H1 (cell line): ENCODE measurements around the gene PTPN18. TPM values are rescaled to one million over a fixed set of nuclear protein-coding genes. Genes with fewer than 3 reads are reported as not detected.

Source experiments
- CTCF ChIA-PET: fragments of 300-600 bp; sonication (Branson Sonifier 250); formaldehyde crosslinking; loops from one replicate; lab custom pipeline; 2021; ENCODE audit not compliant: partially characterized antibody; lab: Charles Lee
- POLR2A ChIA-PET: fragments of 300-600 bp; sonication (Branson Sonifier 250); formaldehyde crosslinking; loops from one replicate; lab custom pipeline; 2021; ENCODE audit warnings: inconsistent platforms; ENCODE audit not compliant: partially characterized antibody; lab: Charles Lee
- DNase-seq, 2 experiments: peaks; one replicate each; pipeline versions ENCODE4 v3.0.0 to v3.0.0-alpha.2; 2010 to 2022; ENCODE audit warnings: low spot score in 2 of 2, low read depth in 1 of 2, mixed read lengths in 1 of 2
- FAIRE-seq: peaks from 2 replicates; lab custom pipeline; 2011; peaks lifted over from hg19 to GRCh38; lab: Jason Lieb, UNC
- H2AFZ ChIP-seq: 2 replicates; pipeline ENCODE4 v1.8.1; 2012; ENCODE audit warnings: low read length, inconsistent platforms
- H2AK5ac ChIP-seq: 2 replicates; pipeline ENCODE4 v1.6.1; 2013; ENCODE audit warnings: low read depth, low read length
- H2BK120ac ChIP-seq: replicated peaks from 2 replicates; pipeline ENCODE3; 2013; ENCODE audit warnings: low read depth, low read length, inconsistent platforms
- H2BK12ac ChIP-seq: 2 replicates; pipeline ENCODE4 v1.6.1; 2013; ENCODE audit warnings: low read depth, low read length
- H2BK15ac ChIP-seq: 2 replicates; pipeline ENCODE4 v1.6.1; 2013; ENCODE audit warnings: low read length
- H2BK20ac ChIP-seq: 2 replicates; pipeline ENCODE4 v1.6.1; 2013; ENCODE audit warnings: low read length
- H2BK5ac ChIP-seq: 2 replicates; pipeline ENCODE4 v1.6.1; 2013; ENCODE audit warnings: low read depth, low read length
- H3K14ac ChIP-seq: 2 replicates; pipeline ENCODE4 v1.6.1; 2013; ENCODE audit warnings: inconsistent platforms; ENCODE audit not compliant: insufficient read length
- H3K18ac ChIP-seq: 2 replicates; pipeline ENCODE4 v1.6.1; 2013; ENCODE audit warnings: low read length; ENCODE audit errors: extremely low read depth
- H3K23ac ChIP-seq: 2 replicates; pipeline ENCODE4 v1.6.1; 2013; ENCODE audit warnings: inconsistent platforms; ENCODE audit not compliant: insufficient read length
- H3K23me2 ChIP-seq: 2 replicates; pipeline ENCODE4 v1.6.1; 2013; ENCODE audit warnings: low read depth, low read length
- H3K27ac ChIP-seq: 2 replicates; pipeline ENCODE4 v1.6.1; 2011; ENCODE audit warnings: low read depth, low read length, inconsistent platforms
- H3K27me3 ChIP-seq, 4 experiments: replicated peaks in 1 of 4; 1 replicate in 1 of 4; 2 replicates in 3 of 4; pipeline versions ENCODE4 v1.6.1 to v1.8.1; 2011 to 2013; ENCODE audit warnings: low read length in 3 of 4, mild to moderate bottlenecking in 3 of 4, inconsistent platforms in 2 of 4, mixed read lengths in 2 of 4, moderate library complexity in 1 of 4; ENCODE audit not compliant: control insufficient read depth in 3 of 4, insufficient read depth in 3 of 4; ENCODE audit errors: extremely low read depth in 1 of 4
- H3K36me3 ChIP-seq, 4 experiments: 2 replicates each; pipeline versions ENCODE4 v1.6.1 to v1.8.1; 2011 to 2013; ENCODE audit warnings: mild to moderate bottlenecking in 4 of 4, low read length in 3 of 4, moderate library complexity in 2 of 4, control low read depth in 1 of 4, inconsistent platforms in 1 of 4; ENCODE audit not compliant: insufficient read depth in 4 of 4, control insufficient read depth in 2 of 4
- H3K4ac ChIP-seq: replicated peaks from 2 replicates; pipeline ENCODE3; 2013; ENCODE audit warnings: low read length, low read depth, mixed read lengths, inconsistent platforms; ENCODE audit not compliant: insufficient read length
- H3K4me1 ChIP-seq, 4 experiments: replicated peaks in 1 of 4; 1 replicate in 1 of 4; 2 replicates in 3 of 4; pipeline versions ENCODE4 v1.6.1 to v1.8.1; 2011 to 2013; ENCODE audit warnings: low read length in 3 of 4, inconsistent platforms in 2 of 4, mixed read lengths in 1 of 4; ENCODE audit not compliant: insufficient read depth in 4 of 4, control insufficient read depth in 3 of 4
- H3K4me2 ChIP-seq, 2 experiments: 2 replicates each; pipeline versions ENCODE4 v1.6.1 to v1.8.1; 2011 to 2013; ENCODE audit warnings: low read depth in 2 of 2, low read length in 2 of 2, control low read depth in 1 of 2, inconsistent platforms in 1 of 2, mild to moderate bottlenecking in 1 of 2; ENCODE audit not compliant: insufficient read depth in 1 of 2
- H3K4me3 ChIP-seq, 4 experiments: fragments of 200-600, 300-600 bp in 1 of 4; sonication (generic), shearing (Covaris generic), sonication (Bioruptor Twin) in 1 of 4; 2 replicates each; pipeline versions ENCODE4 v1.5.1 to v1.8.1; 2011 to 2016; ENCODE audit warnings: low read length in 4 of 4, low read depth in 3 of 4, control low read depth in 2 of 4, inconsistent platforms in 2 of 4, mild to moderate bottlenecking in 2 of 4, mixed read lengths in 1 of 4, moderate library complexity in 1 of 4; ENCODE audit not compliant: insufficient read depth in 2 of 4; ENCODE audit errors: extremely low read depth in 1 of 4
- H3K56ac ChIP-seq: replicated peaks from 2 replicates; pipeline ENCODE3; 2013; ENCODE audit warnings: low read depth, mild to moderate bottlenecking, mixed read lengths, low read length, inconsistent platforms; ENCODE audit not compliant: insufficient read length
- H3K79me1 ChIP-seq: 2 replicates; pipeline ENCODE4 v1.6.1; 2013; ENCODE audit warnings: low read depth, low read length, control low read depth
- H3K79me2 ChIP-seq, 2 experiments: 2 replicates each; pipeline versions ENCODE4 v1.6.1 to v1.8.1; 2012 to 2013; ENCODE audit warnings: low read length in 2 of 2, mild to moderate bottlenecking in 2 of 2, inconsistent platforms in 1 of 2; ENCODE audit not compliant: insufficient read depth in 2 of 2, control insufficient read depth in 1 of 2
- H3K9ac ChIP-seq, 4 experiments: replicated peaks in 1 of 4; 1 replicate in 1 of 4; 2 replicates in 3 of 4; pipeline versions ENCODE4 v1.6.1 to v1.8.1; 2011 to 2013; ENCODE audit warnings: low read depth in 3 of 4, low read length in 3 of 4, control low read depth in 2 of 4, mild to moderate bottlenecking in 2 of 4, moderate library complexity in 2 of 4, inconsistent platforms in 1 of 4; ENCODE audit errors: extremely low read depth in 1 of 4
- H3K9me3 ChIP-seq, 2 experiments: 2 replicates each; pipeline versions ENCODE4 v1.6.1 to v1.8.1; 2012 to 2013; ENCODE audit warnings: mild to moderate bottlenecking in 2 of 2, moderate library complexity in 2 of 2, control low read depth in 1 of 2, inconsistent platforms in 1 of 2, low read depth in 1 of 2, low read length in 1 of 2, mixed read lengths in 1 of 2; ENCODE audit not compliant: insufficient read depth in 2 of 2
- H4K20me1 ChIP-seq, 2 experiments: replicated peaks in 1 of 2; 2 replicates each; pipeline versions ENCODE3 to v1.8.1; 2011 to 2013; ENCODE audit warnings: inconsistent platforms in 2 of 2, low read length in 2 of 2, mild to moderate bottlenecking in 1 of 2; ENCODE audit not compliant: insufficient read depth in 2 of 2, control insufficient read depth in 1 of 2
- H4K5ac ChIP-seq: 2 replicates; pipeline ENCODE4 v1.6.1; 2013; ENCODE audit warnings: low read length, low read depth, mixed read lengths, inconsistent platforms; ENCODE audit not compliant: insufficient read length
- H4K8ac ChIP-seq: 2 replicates; pipeline ENCODE4 v1.8.0; 2013; ENCODE audit warnings: mild to moderate bottlenecking, moderate library complexity, low read length, inconsistent platforms; ENCODE audit not compliant: insufficient read depth; ENCODE audit errors: extremely low read depth
- H4K91ac ChIP-seq: replicated peaks from 2 replicates; pipeline ENCODE3; 2013; ENCODE audit warnings: low read length, mixed read lengths, inconsistent platforms; ENCODE audit not compliant: insufficient read length
- CBX8 ChIP-seq: fragments of 300-800, 300-1000 bp; sonication (generic); IDR thresholded peaks from 2 replicates; pipeline ENCODE4 v1.7.1; 2016; ENCODE audit warnings: low read depth, low read length, borderline replicate concordance
- CHD1 ChIP-seq: IDR thresholded peaks from 2 replicates; pipeline ENCODE4 v1.6.1; 2012; ENCODE audit warnings: low read depth, low read length, improper control_type of control experiment
- CREB1 ChIP-seq: IDR thresholded peaks from 2 replicates; pipeline ENCODE4 v1.6.1; 2012; ENCODE audit warnings: inconsistent platforms
- EGR1 ChIP-seq: IDR thresholded peaks from 2 replicates; pipeline ENCODE4 v1.6.1; 2011; ENCODE audit warnings: low read depth, low read length, borderline replicate concordance
- NRF1 ChIP-seq: IDR thresholded peaks from 2 replicates; pipeline ENCODE4 v1.6.1; 2011; ENCODE audit warnings: mild to moderate bottlenecking, low read depth, low read length, improper control_type of control experiment
- SP1 ChIP-seq: IDR thresholded peaks from 2 replicates; pipeline ENCODE4 v1.6.1; 2011; ENCODE audit warnings: low read depth, low read length
- YY1 ChIP-seq: IDR thresholded peaks from 2 replicates; pipeline ENCODE4 v1.6.1; 2011; ENCODE audit warnings: low read depth, mild to moderate bottlenecking, low read length
- WGBS, 2 experiments: shearing (Covaris generic) in 1 of 2; methylation state at CpG; one replicate each; pipeline versions ENCODE4 v1.1.6 to v1.1.7; 2013 to 2015; ENCODE audit warnings: low lambda C conversion rate in 2 of 2, mixed read lengths in 2 of 2, inconsistent platforms in 1 of 2, low coverage in 1 of 2, missing lambda C conversion rate in 1 of 2; ENCODE audit not compliant: insufficient replicate concordance in 2 of 2, insufficient coverage in 1 of 2, insufficient read length in 1 of 2; ENCODE audit errors: extremely low coverage in 1 of 2, missing lambda C conversion rate in 1 of 2; 5-methylcytosine and 5-hydroxymethylcytosine counted together
- polyA plus RNA-seq, 7 experiments: library from polyadenylated mRNA; depleted of rRNA in 3 of 7; stranded (reverse) in 5 of 7; unstranded in 2 of 7; fragments of >200 nt in 5 of 7; fragments of 200-250 nt in 2 of 7; gene quantifications; 1 replicate in 5 of 7; 2 replicates in 1 of 7; 4 replicates in 1 of 7; pipeline versions ENCODE4 v1.2.1 to v1.2.3, GENCODE V29; 2011 to 2013; ENCODE audit warnings: missing spikeins in 2 of 7, mixed read lengths in 2 of 7
- total RNA-seq: library from RNA; stranded (reverse); fragmentation: NEBNext Ultra II Directional; extraction: Animal tissue kit (Norgen Biotek cat#: 25700); gene quantifications from 2 replicates; pipeline ENCODE4 v1.2.1, GENCODE V29; 2021
- TF ChIP-seq, protein P1 (sequence below): IDR thresholded peaks from 2 replicates; pipeline ENCODE4 v1.6.1; 2011; ENCODE audit warnings: low read depth, mild to moderate bottlenecking, low read length; ENCODE audit not compliant: insufficient read depth

The PTPN18 gene
- total and polyA plus RNA-seq, 2 of the 8 experiments (the other 6 are each of a cell fraction or from before 2014, with no cell fraction given), result 13.2 to 14.7 TPM

GRCh38 chr2:130355172-130355577 is 681 bp upstream of the PTPN18 start:
- Histone ChIP-seq H3K14ac (no peak overlapping the region), H2BK5ac (no peak overlapping the region), H3K9me3 (no peaks in the 10 kb centered on the region), H3K4me1 (no peaks in the 10 kb centered on the region), H3K79me2 (no peaks in the 10 kb centered on the region), H4K91ac (no peak overlapping the region), H2BK15ac (no peak overlapping the region), H3K23ac (no peak overlapping the region), H3K79me1 (no peaks in the 10 kb centered on the region), H4K5ac (no peak overlapping the region), H3K18ac (no peak overlapping the region), H3K56ac (no peak overlapping the region), H2BK20ac (no peak overlapping the region), H2AFZ (peak overlapping the region; percentile 60; the same call in 1 of the 2 replicates), H3K27me3 (peaks cover 15 to 40% (median 26%) of the 10 kb centered on the region in 4 experiments; a peak in 6 of 7 replicates), H2BK12ac (no peak overlapping the region), H2AK5ac (no peak overlapping the region), H3K9ac (no peak overlapping the region; a peak in 1 of 7 replicates), H3K27ac (no peak overlapping the region), H2BK120ac (no peak overlapping the region), H3K23me2 (peaks cover 4% of the 10 kb centered on the region; the same call in 1 of the 2 replicates), H4K8ac (0 out of 2 replicates have a peak overlapping the region, but pooled peaks have one; percentile 58), H3K4me3 (peak overlapping the region; percentile 41 to 65 (median 60)), H3K36me3 (no peaks in the 10 kb centered on the region), H4K20me1 (peaks cover 0 to 2% of the 10 kb centered on the region in 2 experiments), H3K4me2 (peak overlapping the region; percentile 72 to 85), H3K4ac (no peak overlapping the region)
- 40% methylated on average over 19 of the region's 21 CpGs; no CpG with 5 or more reads in 1 of the 2 experiments for WGBS, 2 experiments
- ChIA-PET CTCF (interaction anchor here (1.2 to 4.7 kb wide), 4 partner anchors 11 to 67 kb away, joined by 3 to 28 read pairs (median 12); partner anchors contain the start of gene IMP4), POLR2A (interaction anchor here (0.9 to 8.7 kb wide), 3 partner anchors 12 to 174 kb away, joined by 3 to 72 read pairs (median 3); partner anchors contain the start of genes IMP4 and SMPD4)
- DNase-seq (no peak), FAIRE-seq (no peak)
- TF ChIP-seq, protein P1, sequence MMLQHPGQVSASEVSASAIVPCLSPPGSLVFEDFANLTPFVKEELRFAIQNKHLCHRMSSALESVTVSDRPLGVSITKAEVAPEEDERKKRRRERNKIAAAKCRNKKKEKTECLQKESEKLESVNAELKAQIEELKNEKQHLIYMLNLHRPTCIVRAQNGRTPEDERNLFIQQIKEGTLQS, result no peak
- TF ChIP-seq YY1 (no peak), CHD1 (no peak), CBX8 (no peak), CREB1 (no peak), NRF1 (no peak), SP1 (no peak), EGR1 (no peak)
